22Rv1 (cell line): ENCODE measurements around the gene UBAP1.

Source experiments
- CTCF ChIP-seq: fragments of 450-650 bp; IDR thresholded peaks from 2 replicates; pipeline ENCODE4 v1.5.1; 2017; ENCODE audit warnings: mild to moderate bottlenecking
- ZFX ChIP-seq: fragments of 450-650 bp; IDR thresholded peaks from 2 replicates; pipeline ENCODE4 v1.6.1; 2017; ENCODE audit warnings: antibody characterized with exemption, borderline replicate concordance

GRCh38 chr9:34205102-34205501 is 26.3 kb downstream of the UBAP1 start:
- TF ChIP-seq CTCF (no peak), ZFX (no peak)
